ENCODE data around the gene ZNF587. TPM values are rescaled to one million over a fixed set of nuclear protein-coding genes. Genes with fewer than 3 reads are reported as not detected.
"Not testable (repeated sequence)": the region's sequence is repeated elsewhere in the genome, so short reads cannot be mapped to it uniquely, and the experiment has no call there.

The ZNF587 gene
- polyA plus RNA-seq, 1 donor, result 16.1 TPM

DNA sequence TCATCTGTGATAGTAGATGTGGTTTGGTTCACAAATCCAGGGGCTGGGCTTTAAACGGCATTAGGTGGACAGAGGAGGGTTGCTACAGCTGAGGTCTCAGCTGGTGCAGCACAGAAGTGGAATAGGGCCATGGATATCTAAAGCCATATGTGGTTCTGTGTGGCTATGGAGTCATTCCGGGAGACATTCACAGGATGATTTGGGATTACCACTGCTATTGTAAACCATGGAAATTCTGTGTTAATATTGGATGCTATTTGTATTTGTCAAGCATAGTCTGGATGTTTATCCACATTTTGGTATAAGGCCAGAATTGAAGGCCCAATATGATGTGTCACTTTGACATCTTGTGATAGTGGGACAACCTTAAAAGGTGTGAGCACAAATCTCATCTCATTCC, 26.5 kb upstream of the ZNF587 start:
- DNase-seq, result not testable (repeated sequence)

DNA sequence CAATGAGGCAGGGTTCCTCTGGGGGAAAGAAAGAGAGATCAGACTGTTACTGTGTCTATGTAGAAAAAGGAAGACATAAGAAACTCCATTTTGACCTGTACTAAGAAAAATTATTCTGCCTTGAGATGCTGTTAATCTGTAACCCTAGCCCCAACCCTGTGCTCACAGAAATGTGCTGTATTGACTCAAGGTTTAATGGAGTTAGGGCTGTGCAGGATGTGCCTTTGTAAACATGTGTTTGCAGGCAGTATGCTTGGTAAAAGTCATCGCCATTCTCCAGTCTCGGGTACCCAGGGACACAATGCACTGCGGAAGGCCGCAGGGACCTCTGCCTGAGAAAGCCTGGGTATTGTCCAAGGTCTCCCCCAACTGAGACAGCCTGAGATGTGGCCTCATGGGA, 26.1 kb upstream of the ZNF587 start:
- not testable (repeated sequence) for DNase-seq

DNA sequence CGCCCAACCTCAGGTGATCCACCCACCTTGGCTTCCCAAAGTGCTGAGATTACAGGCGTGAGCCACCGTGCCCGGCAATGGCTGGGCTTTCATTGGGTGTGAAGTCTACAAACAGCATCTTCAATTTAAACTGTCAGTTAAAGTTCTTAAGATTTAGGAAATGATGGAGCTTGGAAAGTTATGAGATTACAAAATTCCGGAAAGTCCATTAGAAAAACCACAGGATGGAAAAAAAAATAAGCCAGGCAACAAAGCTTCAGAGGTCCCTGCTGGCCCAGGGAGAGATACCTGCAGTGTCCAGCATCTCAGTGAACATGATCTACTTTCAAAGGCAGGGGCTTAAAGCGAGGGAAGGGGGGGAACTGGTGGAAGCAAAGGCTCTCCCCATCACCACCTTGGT, 24.1 kb upstream of the ZNF587 start:
- DNase-seq, result no peak

DNA sequence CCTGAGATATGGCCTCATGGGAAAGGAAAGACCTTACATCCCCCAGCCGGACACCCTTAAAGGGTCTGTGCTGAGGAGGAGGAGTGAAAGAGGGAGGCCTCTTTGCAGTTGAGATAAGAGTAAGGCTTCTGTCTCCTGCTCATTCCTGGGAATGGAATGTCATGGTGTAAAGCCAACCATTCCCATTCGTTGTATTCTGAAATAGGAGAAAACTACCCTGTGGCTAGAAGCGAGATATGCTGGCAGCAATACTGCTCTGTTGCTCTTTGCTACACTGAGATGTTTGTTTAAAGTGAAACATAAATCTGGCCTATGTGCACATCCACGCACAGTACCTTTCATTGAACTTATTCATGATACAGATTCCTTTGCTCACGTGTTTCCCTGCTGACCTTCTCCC, 20.3 kb upstream of the ZNF587 start:
- no peak for DNase-seq

DNA sequence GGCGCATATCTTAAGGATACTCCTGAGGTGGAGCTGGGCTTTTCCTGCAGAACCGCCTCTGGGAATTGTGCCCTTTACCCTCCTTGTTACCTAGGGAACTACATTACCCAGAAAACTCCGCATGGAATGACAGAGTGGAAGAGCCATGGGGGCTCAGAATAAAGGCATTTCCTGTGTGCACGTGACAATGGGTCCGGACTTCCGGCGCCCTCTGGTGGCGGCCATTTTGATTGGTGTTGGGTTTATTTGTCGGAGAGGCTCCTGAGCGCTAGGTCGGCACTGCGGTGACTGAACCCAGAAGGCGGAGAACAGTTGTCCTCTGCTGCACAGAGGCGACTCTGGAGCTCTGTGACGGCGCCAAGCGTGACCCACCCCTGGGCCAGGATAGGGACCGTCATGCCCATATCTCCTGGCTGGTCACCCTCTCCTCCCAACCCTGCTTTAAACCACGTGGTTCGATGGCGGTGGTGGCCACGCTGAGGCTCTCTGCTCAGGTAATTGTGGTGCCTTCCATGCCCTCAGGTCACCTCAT, 19.5 kb upstream of the ZNF587 start, which contains the start of gene ZNF587B:
Gene ZNF587B, plus strand, starts transcription at position 229 of the 532 bp plus-strand sequence. Its CDS starts 230 bp downstream, at position 459.
- DNase-seq, result peak; percentile 28

DNA sequence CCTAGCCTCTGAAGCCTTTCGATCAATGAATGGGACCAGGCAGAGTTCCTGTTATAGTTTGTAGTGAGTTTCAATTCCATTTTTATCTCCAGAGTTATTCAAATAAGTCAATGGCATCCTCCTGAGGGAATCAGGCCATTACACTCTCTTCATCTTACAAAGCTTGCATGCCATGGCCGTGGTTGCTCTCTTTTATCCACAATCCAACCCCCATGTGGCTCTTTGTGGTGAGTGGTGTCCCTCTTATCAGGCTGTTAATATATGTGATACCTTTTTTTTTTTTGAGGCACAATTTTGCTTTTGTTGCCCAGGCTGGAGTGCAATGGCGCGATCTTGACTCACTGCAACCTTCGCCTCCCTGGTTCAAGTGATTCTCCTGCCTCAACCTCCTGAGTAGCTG, 12.7 kb upstream of the ZNF587 start:
- not testable (repeated sequence) for DNase-seq

DNA sequence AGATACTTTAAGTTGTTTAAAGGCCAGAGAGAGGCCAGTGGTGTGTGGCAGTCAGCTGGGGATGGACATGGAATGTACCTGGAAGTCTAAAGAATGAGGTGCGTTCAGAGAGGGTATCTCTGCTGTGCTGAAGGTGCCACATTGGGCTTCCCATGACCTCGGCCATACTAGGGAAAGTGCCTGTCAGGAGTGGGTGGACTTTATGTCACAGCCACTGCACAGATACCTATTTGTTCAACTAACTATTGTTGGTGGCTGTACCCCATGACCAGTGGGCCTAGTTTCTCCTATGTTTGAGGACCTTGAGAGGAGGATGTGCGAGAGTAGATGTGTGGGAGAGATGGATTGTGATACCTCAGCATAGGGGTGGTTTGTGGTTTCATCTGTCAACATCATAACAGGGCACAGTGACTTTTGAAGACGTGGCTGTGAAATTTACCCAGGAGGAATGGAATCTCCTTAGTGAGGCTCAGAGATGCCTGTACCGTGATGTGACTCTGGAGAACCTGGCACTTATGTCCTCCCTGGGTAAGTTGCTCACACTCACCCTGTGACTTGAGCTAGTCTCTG, 11.0 kb upstream of the ZNF587 start:
- DNase-seq, result not testable (repeated sequence)

DNA sequence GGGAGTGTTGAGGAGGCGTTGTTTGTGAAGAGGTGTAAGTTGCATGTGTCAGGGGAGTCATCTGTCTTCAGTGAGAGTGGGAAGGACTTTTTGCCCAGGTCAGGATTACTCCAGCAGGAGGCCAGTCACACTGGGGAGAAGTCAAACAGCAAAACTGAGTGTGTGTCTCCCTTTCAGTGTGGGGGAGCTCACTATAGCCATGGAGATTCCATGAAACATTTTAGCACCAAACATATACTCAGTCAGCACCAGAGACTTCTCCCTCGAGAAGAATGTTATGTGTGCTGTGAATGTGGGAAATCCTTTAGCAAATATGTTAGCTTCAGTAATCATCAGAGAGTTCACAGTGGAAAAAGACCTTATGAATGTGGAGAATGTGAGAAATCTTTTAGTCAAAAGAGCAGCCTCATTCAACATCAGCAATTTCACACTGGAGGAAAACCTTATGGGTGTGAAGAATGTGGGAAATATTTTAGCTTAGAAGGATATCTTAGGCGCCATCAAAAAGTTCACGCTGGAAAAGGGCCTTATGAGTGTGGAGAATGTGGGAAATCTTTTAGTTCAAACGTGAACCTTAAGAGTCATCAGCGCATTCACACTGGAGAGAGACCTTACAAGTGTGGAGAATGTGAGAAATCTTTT, 8.4 kb upstream of the ZNF587 start:
- DNase-seq, result no peak

DNA sequence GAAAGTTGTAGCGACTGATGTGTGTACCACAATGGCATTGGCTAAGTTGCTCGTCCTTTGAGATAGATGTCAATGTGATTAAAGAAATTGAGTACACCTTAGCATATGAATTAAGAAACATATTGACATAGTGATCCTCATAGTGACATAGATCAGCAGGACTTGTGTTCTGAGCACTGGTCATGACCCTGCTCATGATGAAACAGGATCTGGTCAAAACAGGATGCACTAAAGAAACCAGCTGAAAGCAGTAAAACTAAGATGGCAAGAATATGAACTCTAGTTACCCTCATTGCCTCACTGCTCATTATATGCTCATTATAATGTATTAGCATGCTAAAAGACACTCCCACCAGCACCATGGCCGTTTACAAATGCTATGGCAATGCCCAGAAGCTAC, 2.5 kb upstream of the ZNF587 start:
- DNase-seq, result not testable (repeated sequence)

DNA sequence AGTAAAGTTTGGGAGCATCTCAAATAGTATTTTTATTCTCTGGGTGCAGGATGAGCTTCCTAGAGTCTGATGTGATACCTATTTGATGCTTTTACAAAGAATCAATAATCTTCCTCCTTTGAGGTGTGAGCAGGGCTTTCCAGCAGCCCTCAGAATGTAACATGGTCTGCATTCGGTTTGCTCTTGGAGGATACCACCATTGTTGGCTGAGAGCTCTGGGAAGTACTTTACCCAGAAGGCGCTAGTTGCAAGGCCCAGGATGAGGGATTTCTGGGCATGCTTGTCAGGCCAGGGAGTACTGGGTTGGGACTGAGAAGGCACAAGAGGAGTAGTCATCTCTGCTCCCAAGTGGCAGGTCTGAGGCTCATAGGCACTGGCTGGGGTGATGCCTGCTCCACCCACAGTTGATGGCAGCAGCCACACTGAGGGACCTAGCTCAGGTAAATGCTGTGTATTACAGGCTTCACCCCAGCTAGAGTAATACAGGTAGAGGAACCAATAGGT, 445 bp upstream of the ZNF587 start:
- DNase-seq, result not testable (repeated sequence)

DNA sequence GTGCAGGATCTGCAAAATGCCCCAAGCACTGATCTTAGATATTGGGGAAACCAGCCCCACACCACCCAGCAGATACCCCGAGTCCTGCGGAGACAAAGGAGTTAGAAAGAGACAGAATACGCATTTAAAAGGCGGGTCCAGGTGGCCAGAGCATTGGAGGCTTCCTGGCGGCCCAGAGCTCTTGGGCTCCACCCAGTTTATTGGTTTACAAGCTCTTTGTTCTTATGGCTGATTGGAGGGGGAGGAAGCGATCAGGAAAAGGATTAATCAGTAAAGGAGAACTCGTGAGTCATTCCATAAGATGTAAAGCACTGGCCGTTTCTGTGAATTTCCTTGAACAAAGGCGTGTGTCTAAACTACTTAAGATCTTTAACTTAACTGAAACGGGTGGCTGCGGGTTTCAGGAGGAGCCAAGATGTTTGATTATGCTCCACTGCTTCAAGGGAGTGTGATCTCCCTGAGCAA, 926 bp downstream of the ZNF587 start:
- no peak for DNase-seq

DNA sequence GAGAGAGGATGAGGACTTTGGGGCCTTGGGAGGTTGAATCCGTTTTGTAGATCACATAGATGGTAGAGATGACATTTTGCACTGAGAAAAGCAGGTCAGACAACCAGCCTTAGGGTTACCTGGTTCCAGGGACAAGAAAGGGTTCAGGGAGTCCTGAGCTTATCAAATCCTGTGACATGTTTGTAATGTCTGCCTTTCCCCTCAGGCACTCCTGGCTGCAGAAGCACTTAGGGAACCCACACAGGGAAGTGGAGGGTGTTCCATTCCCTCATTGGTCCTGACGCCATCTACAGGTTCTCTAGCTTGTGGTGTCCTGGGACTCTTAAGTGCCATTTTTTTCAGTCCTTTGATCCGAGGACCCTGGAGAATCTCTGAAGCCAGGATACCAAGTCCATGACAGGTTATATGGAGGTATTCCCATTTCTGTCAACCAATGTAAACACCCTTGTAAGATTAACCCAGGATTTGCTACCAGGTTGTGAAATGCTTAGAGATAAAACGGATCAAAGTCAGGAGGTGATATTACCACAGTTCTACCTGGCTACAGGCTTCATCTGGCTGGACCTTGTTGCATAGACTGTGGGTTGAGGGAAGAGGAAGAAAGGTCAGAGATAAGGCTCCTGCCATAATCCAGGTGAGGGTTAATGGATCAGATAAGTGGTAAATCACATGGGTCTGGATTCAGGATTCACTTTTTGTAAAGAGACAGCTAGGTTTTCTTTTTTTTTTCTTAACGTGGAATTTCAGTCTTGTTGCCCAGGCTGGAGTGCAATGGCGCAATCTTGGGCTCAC, 2.3 kb downstream of the ZNF587 start:
- not testable (repeated sequence) for DNase-seq

DNA sequence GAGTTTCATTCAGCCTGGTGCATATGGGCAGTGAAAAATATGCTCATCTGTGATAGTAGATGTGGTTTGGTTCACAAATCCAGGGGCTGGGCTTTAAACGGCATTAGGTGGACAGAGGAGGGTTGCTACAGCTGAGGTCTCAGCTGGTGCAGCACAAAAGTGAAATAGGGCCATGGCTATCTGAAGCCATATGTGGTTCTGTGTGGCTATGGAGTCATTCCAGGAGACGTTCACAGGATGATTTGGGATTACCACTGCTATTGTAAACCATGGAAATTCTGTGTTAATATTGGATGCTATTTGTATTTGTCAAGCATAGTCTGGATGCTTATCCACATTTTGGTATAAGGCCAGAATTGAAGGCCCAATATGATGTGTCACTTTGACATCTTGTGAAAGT, 4.5 kb downstream of the ZNF587 start:
- not testable (repeated sequence) for DNase-seq

DNA sequence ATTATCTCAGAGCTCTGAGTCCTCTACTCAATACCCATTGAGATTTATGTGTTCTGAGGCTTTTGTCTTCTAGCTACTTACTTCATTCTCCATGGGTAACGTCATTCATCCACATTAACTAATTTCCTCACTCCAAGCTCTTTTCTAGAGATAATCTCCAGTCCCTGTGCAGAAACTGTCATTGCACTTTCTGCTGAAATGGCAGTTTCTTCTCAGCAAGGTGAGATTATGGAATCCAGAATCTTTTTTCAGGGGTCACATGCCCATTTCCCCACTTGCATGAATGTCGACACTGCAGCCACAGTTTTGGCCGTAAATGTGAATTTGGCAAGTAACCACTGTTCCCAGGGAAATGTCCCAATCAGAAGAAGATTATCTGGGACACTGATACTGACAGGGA, 12.7 kb downstream of the ZNF587 start:
- not testable (repeated sequence) for DNase-seq

DNA sequence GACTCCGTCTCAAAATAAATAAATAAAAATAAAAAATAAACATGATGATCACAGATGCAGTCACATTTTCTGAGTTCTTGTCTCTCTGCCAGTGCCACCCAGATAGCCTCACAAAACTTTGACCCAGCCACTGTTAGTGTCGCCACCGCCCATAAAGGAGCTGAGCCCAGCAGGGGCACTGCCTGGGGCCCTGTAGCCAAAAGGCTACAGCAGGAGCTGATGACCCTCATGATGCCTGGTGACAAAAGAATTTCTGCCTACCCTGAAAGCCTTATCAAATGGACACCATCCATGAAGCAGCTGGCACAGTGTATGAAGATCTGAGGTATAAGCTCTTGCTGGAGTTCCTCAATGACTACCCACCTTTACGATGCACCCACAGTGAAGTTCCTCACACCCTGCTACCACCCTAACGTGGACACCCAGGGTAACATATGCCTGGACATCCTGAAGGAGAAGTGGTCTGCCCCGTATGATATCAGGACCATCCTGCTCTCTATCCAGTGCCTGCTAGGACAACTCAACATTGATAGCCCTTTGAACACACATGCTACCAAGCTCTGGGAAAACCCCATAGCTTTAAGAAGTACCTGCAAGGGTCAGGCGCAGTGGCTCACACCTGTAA, 18.3 kb downstream of the ZNF587 start:
- DNase-seq, result no peak

DNA sequence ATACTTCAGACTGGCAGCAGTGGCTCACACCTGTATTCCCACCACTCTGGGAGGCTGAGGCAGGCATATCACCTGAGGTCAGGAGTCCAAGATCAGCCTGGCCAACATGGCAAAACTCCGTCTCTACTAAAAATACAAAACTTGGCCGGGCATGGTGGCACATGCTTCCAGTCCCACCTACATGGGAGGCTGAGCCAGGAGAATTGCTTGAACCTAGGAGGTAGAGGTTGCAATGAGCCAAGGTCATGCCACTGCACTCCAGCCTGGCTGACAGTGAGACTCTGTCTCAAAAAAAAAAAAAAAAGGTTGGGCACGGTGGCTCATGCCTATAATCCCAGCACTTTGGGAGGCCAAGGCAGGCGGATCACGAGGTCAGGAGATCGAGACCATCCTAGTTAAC, 20.0 kb downstream of the ZNF587 start:
- not testable (repeated sequence) for DNase-seq

DNA sequence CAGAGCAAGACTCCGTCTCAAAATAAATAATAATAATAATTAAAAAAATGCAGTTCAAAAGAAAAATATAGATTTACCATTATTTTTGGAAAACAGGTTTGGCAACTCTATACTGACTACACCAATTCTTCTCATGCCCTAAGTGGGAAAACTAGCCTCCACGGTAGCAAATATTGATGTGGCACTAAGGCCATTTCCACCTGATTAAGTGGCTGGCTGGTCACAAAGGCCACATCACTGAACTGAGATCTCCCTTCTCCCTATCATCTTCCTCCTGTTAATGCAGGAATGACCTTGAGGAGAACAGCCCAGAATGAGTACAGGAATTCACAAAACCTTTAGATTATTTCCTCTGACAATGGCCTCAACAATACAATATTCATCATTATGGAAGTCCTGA, 20.6 kb downstream of the ZNF587 start:
- no peak for DNase-seq

DNA sequence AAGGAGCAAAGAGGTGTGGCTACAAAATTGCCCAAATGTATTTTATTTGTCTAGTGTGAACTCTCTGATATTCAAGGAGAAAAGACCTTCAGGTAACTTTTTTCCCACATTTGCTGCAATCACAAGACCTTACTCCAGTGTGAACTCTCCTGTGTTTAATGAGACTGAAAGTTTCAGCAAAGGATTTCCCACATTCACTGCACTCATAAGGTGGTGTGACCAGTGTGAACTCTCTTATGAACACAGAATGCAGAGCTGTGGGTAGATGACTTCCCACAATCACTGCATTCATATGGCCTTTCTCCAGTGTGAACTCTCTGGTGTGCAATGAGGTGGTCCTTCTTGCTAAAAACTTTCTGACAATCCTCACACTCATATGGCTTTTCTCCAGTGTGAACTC, 22.8 kb downstream of the ZNF587 start:
- DNase-seq, result no peak

DNA sequence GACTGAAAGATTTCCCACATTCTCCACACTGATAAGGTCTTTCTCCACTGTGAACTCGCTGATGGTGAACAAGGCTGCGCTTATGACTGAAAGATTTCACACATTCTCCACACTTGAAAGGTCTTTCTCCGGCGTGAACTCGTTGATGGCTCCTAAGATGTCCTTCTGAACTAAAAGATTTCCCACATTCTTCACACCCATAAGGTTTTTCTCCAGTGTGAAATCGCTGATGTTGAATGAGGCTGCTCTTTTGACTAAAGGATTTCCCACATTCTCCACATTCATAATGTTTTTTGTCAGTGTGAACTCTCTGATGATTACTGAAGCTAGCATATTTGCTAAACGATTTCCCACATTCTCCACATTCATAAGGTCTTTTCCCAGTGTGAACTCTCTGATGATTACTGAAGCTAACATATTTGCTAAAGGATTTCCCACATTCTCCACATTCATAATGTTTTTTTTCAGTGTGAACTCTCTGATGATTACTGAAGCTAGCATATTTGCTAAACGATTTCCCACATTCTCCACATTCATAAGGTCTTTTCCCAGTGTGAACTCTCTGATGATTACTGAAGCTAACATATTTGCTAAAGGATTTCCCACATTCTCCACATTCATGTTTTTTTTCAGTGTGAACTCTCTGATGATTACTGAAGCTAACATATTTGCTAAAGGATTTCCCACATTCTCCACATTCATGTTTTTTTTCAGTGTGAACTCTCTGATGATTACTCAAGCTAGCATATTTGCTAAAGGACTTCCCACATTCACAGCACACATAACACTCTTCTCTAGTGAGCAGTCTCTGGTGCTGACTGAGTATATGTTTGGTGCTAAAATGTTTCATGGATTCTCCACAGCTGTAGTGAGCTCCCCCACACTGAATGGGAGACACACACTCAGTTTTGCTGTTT, 24.5 kb downstream of the ZNF587 start:
- DNase-seq, result not testable (repeated sequence)

DNA sequence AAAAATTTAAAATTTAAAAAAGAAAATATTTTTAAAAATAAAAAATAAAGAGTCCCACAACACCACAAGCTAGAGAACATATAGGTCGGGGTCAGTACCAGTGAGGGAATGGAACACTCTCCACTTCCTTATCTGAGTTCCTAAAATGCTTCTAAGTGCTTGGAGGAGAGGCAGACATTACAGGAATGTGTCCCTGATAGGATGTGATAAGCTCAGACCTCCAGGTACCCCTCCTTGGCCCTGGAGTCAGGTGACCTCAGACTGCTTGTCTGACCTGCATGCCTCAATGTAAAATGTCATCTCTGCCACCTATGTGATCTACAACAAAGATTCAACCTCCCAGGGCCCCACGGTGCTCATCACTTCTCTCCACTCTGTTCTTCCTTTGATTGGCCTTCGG, 36.4 kb downstream of the ZNF587 start:
- no peak for DNase-seq

DNA sequence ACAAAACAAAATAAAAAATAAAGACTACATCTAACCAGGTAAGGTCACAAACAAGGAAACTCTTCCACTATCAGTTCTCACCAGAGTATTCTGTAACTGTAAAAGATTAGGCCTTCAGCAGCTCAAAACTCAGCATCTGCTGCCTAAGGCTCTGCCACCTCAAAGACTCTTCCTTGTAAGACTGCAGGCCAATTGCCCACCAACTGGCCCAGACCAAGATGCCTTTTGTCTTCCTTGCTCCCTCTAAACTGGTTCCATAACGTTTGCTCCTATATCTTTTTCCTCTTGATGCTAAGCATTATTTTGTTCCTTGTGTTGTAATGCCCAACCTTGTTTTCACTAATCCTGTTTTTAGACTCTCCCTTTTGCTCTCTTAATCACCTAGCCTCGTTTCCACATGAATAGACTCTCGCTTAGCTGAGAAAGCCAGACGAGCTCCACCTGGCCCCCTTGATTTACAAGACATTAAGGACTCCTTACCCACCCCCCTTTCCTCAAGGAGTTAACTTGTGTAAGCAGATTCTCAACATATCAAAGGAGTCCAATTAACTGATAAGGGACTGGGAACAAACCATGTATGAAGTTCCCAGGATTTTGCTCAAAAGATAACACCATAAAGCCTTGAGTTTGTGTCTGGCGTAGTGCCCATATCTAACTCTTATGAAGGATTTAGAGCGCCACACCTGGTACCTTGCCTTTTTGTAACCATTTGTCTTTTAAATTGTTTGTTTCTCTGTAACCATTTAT, 37.7 kb downstream of the ZNF587 start:
- DNase-seq, result no peak

All from hindlimb muscle (tissue), 1 donor.